Panc1 (cell line): ENCODE results near the gene SVBP. TPM values are rescaled to one million over a fixed set of nuclear protein-coding genes. Genes with fewer than 3 reads are reported as not detected.

Experiments
- ATAC-seq: fragments of 200-7000 bp; cut with Tn5 transposase; 2 replicates; pipeline ENCODE4 v1.9.1; 2020; ENCODE audit warnings: mild to moderate bottlenecking, moderate library complexity
- BruUV-seq: library from RNA; stranded (reverse); fragments of 400-500 nt; replicated peaks from 2 replicates; lab custom pipeline; 2021; lab: Mats Ljungman, UMichigan
- CTCF ChIA-PET: fragments of 300-600 bp; sonication (Branson Sonifier 250); formaldehyde crosslinking; loops from one replicate; lab custom pipeline; 2022; ENCODE audit warnings: antibody characterized with exemption; lab: Charles Lee
- POLR2A ChIA-PET: fragments of 300-600 bp; sonication (Branson Sonifier 250); formaldehyde crosslinking; loops from one replicate; lab custom pipeline; 2022; ENCODE audit warnings: antibody characterized with exemption; lab: Charles Lee
- DNase-seq: peaks from one replicate; pipeline ENCODE4 v3.0.0-alpha.2; 2010; ENCODE audit warnings: low read depth, low spot score
- H3K27ac ChIP-seq: 2 replicates; pipeline ENCODE4 v1.5.1; 2011; ENCODE audit warnings: mild to moderate bottlenecking, low read length, inconsistent platforms
- H3K27me3 ChIP-seq: fragments of 200-500 bp; sonication (Bioruptor generic); 2 replicates; pipeline ENCODE4 v1.6.0; 2014; ENCODE audit warnings: low read length, inconsistent platforms; ENCODE audit not compliant: control insufficient read depth, insufficient read depth
- H3K36me3 ChIP-seq: fragments of 200-500 bp; sonication (Bioruptor generic); 2 replicates; pipeline ENCODE4 v1.5.1; 2014; ENCODE audit warnings: inconsistent platforms, mild to moderate bottlenecking, low read length, moderate library complexity; ENCODE audit not compliant: control insufficient read depth, insufficient read depth
- H3K4me1 ChIP-seq: 2 replicates; pipeline ENCODE4 v1.5.1; 2011; ENCODE audit warnings: inconsistent platforms, mild to moderate bottlenecking, low read length, moderate library complexity; ENCODE audit not compliant: control insufficient read depth, insufficient read depth
- H3K4me3 ChIP-seq, 2 experiments: 2 replicates each; pipeline ENCODE4 v1.5.1; 2011 to 2012; ENCODE audit warnings: low read depth in 2 of 2, low read length in 2 of 2, mild to moderate bottlenecking in 2 of 2, inconsistent platforms in 1 of 2, moderate library complexity in 1 of 2
- H3K9me3 ChIP-seq: fragments of 200-500 bp; sonication (Bioruptor generic); 2 replicates; pipeline ENCODE4 v1.5.1; 2014; ENCODE audit warnings: low read depth, mild to moderate bottlenecking, inconsistent platforms, low read length, moderate library complexity; ENCODE audit not compliant: control insufficient read depth, insufficient read depth
- SIN3A ChIP-seq: IDR thresholded peaks from 2 replicates; pipeline ENCODE4 v1.6.1; 2012; ENCODE audit warnings: low read depth, mild to moderate bottlenecking, low read length, moderate library complexity, borderline replicate concordance; ENCODE audit not compliant: insufficient read depth
- TCF7L2 ChIP-seq: IDR thresholded peaks from 2 replicates; pipeline ENCODE4 v1.6.1; 2011; ENCODE audit warnings: mild to moderate bottlenecking, low read depth, low read length, inconsistent platforms
- in situ Hi-C: cut with HindIII; loops from 2 replicates; pipeline ENCODE4 v1.10.0; 2016; ENCODE audit warnings: low sequenced_read_pairs, low pct_unique_long_range_greater_than_20kb
- intact Hi-C: fragments of 100-400 bp; cut with micrococcal nuclease; formaldehyde crosslinking; loops from one replicate; pipeline ENCODE4 v1.10.0; 2022; ENCODE audit not compliant: unreplicated experiment
- total RNA-seq: library from RNA; stranded (reverse); gene quantifications from one replicate; pipeline ENCODE4 v1.2.1, GENCODE V29; 2021; ENCODE audit not compliant: unreplicated experiment
- TF ChIP-seq, protein P1 (sequence below): fragments of 450-650 bp; IDR thresholded peaks from 2 replicates; pipeline ENCODE4 v1.5.1; 2017; ENCODE audit warnings: mild to moderate bottlenecking
- TF ChIP-seq, protein P2 (sequence below), 2 experiments: IDR thresholded peaks; 2 replicates each; pipeline ENCODE4 v1.6.1; 2011 to 2012; ENCODE audit warnings: low read depth in 2 of 2, control low read depth in 1 of 2, low read length in 1 of 2, mild to moderate bottlenecking in 1 of 2, moderate library complexity in 1 of 2; ENCODE audit not compliant: insufficient read depth in 1 of 2

The SVBP gene
- total RNA-seq, 1 experiment from 2014 or later = 21.2 TPM

DNA sequence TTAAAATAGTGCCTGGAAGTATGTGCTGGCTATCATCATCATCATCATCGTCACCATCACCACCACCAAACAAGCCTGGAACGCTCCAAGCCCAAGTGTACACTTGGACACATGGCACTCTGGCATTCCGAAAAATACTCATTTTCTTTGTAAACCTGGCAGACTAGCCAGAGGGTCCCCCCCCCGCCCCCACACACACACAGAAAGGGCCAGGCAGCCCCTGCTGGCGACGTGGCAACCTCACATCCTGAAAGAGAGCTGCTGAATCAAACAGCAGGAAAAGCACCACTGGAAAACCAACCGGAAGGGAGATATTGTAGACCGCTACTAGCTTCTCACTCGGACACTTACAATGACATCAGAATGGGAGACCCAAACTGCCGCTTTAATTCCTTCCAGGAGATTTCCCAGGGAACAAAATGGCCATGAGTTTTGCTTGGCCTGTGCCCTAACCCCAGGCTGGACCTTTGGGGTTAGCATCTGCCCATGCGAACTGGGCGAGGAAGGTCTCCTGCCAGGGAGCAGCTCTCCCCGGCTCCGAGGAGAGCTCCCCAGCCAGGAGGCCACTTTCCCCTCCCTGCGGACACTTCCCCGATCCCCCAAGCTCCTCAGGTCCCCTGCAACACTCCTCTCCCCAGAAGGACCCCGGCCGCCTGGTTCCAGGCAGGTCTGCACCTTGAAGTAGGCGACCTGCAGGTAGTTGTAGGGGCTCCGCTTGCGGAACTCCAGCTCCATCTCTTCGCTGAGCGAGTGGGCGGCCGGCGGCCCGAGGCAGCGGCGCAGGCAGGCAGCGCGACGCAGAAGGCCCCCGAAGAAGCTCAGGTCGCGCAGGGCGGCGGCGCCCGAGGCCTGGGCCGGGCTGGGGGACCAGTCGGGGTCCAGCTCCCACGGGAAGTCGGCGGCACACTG, 51.1 kb downstream of the SVBP start:
- TF ChIP-seq TCF7L2 (no peak), SIN3A (0 out of 2 replicates have a peak, but pooled peaks have one; percentile 49)
- TF ChIP-seq, protein P1, sequence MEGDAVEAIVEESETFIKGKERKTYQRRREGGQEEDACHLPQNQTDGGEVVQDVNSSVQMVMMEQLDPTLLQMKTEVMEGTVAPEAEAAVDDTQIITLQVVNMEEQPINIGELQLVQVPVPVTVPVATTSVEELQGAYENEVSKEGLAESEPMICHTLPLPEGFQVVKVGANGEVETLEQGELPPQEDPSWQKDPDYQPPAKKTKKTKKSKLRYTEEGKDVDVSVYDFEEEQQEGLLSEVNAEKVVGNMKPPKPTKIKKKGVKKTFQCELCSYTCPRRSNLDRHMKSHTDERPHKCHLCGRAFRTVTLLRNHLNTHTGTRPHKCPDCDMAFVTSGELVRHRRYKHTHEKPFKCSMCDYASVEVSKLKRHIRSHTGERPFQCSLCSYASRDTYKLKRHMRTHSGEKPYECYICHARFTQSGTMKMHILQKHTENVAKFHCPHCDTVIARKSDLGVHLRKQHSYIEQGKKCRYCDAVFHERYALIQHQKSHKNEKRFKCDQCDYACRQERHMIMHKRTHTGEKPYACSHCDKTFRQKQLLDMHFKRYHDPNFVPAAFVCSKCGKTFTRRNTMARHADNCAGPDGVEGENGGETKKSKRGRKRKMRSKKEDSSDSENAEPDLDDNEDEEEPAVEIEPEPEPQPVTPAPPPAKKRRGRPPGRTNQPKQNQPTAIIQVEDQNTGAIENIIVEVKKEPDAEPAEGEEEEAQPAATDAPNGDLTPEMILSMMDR = peak; percentile 71
- H3K36me3 ChIP-seq = no peaks in the 10 kb centered on the region; the same call in 1 of the 2 replicates
- ATAC-seq (peak; percentile 52), DNase-seq (no peak)
- in situ Hi-C loops = no loop called here
- peaks cover 17% of the 10 kb centered on the region for H3K4me1 ChIP-seq
- ChIA-PET POLR2A (interaction anchor here (0.6 kb wide), 1 partner anchor 879 kb away, joined by 3 read pairs; no protein-coding TSS in a partner anchor), CTCF (interaction anchor here (0.6 to 1.6 kb wide), 21 partner anchors 9 to 1219 kb away, joined by 3 to 12 read pairs (median 5); no protein-coding TSS in a partner anchor)
- TSS peak; percentile 87 for BruUV-seq
- intact Hi-C loops = no loop called here
- peak overlapping the region; percentile 60 for H3K27ac ChIP-seq
- H3K4me3 ChIP-seq = peak overlapping the region; percentile 90 to 99
- no peaks in the 10 kb centered on the region for H3K27me3 ChIP-seq
- no peaks in the 10 kb centered on the region for H3K9me3 ChIP-seq

DNA sequence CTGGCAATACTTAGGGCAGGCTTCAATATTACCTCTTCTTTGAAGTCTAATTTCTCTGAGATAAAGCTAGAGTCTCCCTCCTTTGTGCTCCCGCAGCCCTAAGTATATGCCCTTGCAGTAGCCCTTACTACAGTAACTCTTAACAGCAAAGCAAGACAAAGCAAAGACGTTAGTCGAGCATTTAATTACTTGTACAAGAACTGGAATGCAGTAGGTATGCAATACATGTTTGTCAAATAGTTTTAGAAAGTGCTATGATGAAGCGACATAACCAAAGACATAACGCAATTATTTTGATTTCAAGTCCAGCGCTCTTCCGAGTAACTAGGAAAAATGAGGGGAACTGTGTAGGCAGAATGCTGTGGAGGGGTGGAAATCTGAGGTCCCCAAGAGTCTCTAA, 51.9 kb downstream of the SVBP start:
- Histone ChIP-seq H3K27ac (peak overlapping the region; percentile 60), H3K27me3 (no peaks in the 10 kb centered on the region), H3K4me1 (peaks cover 17% of the 10 kb centered on the region), H3K4me3 (peak overlapping the region; percentile 90 to 99), H3K36me3 (no peaks in the 10 kb centered on the region; the same call in 1 of the 2 replicates), H3K9me3 (no peaks in the 10 kb centered on the region)
- TF ChIP-seq, protein P2, sequence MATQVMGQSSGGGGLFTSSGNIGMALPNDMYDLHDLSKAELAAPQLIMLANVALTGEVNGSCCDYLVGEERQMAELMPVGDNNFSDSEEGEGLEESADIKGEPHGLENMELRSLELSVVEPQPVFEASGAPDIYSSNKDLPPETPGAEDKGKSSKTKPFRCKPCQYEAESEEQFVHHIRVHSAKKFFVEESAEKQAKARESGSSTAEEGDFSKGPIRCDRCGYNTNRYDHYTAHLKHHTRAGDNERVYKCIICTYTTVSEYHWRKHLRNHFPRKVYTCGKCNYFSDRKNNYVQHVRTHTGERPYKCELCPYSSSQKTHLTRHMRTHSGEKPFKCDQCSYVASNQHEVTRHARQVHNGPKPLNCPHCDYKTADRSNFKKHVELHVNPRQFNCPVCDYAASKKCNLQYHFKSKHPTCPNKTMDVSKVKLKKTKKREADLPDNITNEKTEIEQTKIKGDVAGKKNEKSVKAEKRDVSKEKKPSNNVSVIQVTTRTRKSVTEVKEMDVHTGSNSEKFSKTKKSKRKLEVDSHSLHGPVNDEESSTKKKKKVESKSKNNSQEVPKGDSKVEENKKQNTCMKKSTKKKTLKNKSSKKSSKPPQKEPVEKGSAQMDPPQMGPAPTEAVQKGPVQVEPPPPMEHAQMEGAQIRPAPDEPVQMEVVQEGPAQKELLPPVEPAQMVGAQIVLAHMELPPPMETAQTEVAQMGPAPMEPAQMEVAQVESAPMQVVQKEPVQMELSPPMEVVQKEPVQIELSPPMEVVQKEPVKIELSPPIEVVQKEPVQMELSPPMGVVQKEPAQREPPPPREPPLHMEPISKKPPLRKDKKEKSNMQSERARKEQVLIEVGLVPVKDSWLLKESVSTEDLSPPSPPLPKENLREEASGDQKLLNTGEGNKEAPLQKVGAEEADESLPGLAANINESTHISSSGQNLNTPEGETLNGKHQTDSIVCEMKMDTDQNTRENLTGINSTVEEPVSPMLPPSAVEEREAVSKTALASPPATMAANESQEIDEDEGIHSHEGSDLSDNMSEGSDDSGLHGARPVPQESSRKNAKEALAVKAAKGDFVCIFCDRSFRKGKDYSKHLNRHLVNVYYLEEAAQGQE (IDR thresholded peaks at IDR 0.05; ENCODE audit: insufficient read depth in 1 of 2, low read depth in 2 of 2, low read length in 1 of 2) = no peak
- no peak for TF ChIP-seq TCF7L2
- TF ChIP-seq, protein P1 = no peak
- BruUV-seq = no TSS peak
- POLR2A ChIA-PET = no interaction called here
- CTCF ChIA-PET = interaction anchor here (1.4 to 1.5 kb wide), 2 partner anchors 13 to 308 kb away, joined by 3 to 6 read pairs; no protein-coding TSS in a partner anchor
- DNase-seq (no peak), ATAC-seq (no peak)
- intact Hi-C loops = no loop called here
- in situ Hi-C loops = no loop called here
